WERI-Rb-1 (cell line): ENCODE measurements around the gene ABCA12.

Source experiments
- DNase-seq: peaks from one replicate; pipeline ENCODE4 v3.0.0-alpha.2; 2020
- H3K27ac ChIP-seq: fragments of 250-450 bp; sonication (Bioruptor Pico); 2 replicates; pipeline ENCODE4 v1.5.1; 2020; ENCODE audit warnings: mild to moderate bottlenecking, moderate library complexity
- H3K27me3 ChIP-seq: fragments of 250-450 bp; sonication (Bioruptor Pico); 2 replicates; pipeline ENCODE4 v1.5.1; 2021; ENCODE audit warnings: mild to moderate bottlenecking, low read depth, moderate library complexity; ENCODE audit not compliant: insufficient read depth, severe bottlenecking
- H3K36me3 ChIP-seq: fragments of 250-450 bp; sonication (Bioruptor Pico); 2 replicates; pipeline ENCODE4 v1.5.1; 2020; ENCODE audit warnings: mild to moderate bottlenecking, moderate library complexity
- H3K4me3 ChIP-seq: 2 replicates; pipeline ENCODE4 v1.5.1; 2011; ENCODE audit warnings: low read depth, mild to moderate bottlenecking, control low read depth, low read length
- H3K9me3 ChIP-seq: fragments of 250-450 bp; sonication (Bioruptor Pico); 2 replicates; pipeline ENCODE4 v1.5.1; 2021; ENCODE audit warnings: mild to moderate bottlenecking, moderate library complexity; ENCODE audit not compliant: severe bottlenecking
- CTCF ChIP-seq: IDR thresholded peaks from 2 replicates; pipeline ENCODE4 v1.5.1; 2011; ENCODE audit warnings: low read depth, mild to moderate bottlenecking, control low read depth, inconsistent platforms, low read length

ABCA12 gene

GRCh38 chr2:215149486-215149885 is 11.1 kb upstream of the ABCA12 start:
- TF ChIP-seq CTCF, result no peak
- Histone ChIP-seq H3K27me3 (no peaks in the 10 kb centered on the region), H3K9me3 (no peaks in the 10 kb centered on the region), H3K36me3 (no peaks in the 10 kb centered on the region), H3K4me3 (no peak overlapping the region), H3K27ac (no peak overlapping the region)
- no peak for DNase-seq

GRCh38 chr2:215149060-215149459 is 10.6 kb upstream of the ABCA12 start:
- H3K4me3 ChIP-seq, result no peak overlapping the region
- DNase-seq, result no peak
- H3K9me3 ChIP-seq, result no peaks in the 10 kb centered on the region
- TF ChIP-seq CTCF, result no peak
- no peak overlapping the region for H3K27ac ChIP-seq
- no peaks in the 10 kb centered on the region for H3K27me3 ChIP-seq
- H3K36me3 ChIP-seq, result no peaks in the 10 kb centered on the region

GRCh38 chr2:215145611-215146010 is 7.2 kb upstream of the ABCA12 start:
- no peak for DNase-seq
- H3K4me3 ChIP-seq, result no peak overlapping the region
- no peaks in the 10 kb centered on the region for H3K27me3 ChIP-seq
- no peak overlapping the region for H3K27ac ChIP-seq
- no peaks in the 10 kb centered on the region for H3K9me3 ChIP-seq
- no peak for TF ChIP-seq CTCF
- H3K36me3 ChIP-seq, result no peaks in the 10 kb centered on the region

GRCh38 chr2:215144106-215144875 is 5.9 kb upstream of the ABCA12 start:
- no peak overlapping the region for H3K27ac ChIP-seq
- H3K36me3 ChIP-seq, result no peaks in the 10 kb centered on the region
- H3K9me3 ChIP-seq, result no peaks in the 10 kb centered on the region
- DNase-seq, result no peak
- H3K4me3 ChIP-seq, result no peak overlapping the region
- TF ChIP-seq CTCF, result no peak
- no peaks in the 10 kb centered on the region for H3K27me3 ChIP-seq

GRCh38 chr2:215143458-215143857 is 5.0 kb upstream of the ABCA12 start:
- no peaks in the 10 kb centered on the region for H3K27me3 ChIP-seq
- no peaks in the 10 kb centered on the region for H3K9me3 ChIP-seq
- no peak overlapping the region for H3K27ac ChIP-seq
- no peak for DNase-seq
- no peak for TF ChIP-seq CTCF
- H3K36me3 ChIP-seq, result no peaks in the 10 kb centered on the region
- no peak overlapping the region for H3K4me3 ChIP-seq

GRCh38 chr2:215141706-215142105 is 3.3 kb upstream of the ABCA12 start:
- H3K27me3 ChIP-seq, result no peaks in the 10 kb centered on the region
- TF ChIP-seq CTCF, result no peak
- DNase-seq, result no peak
- H3K27ac ChIP-seq, result no peak overlapping the region
- H3K36me3 ChIP-seq, result no peaks in the 10 kb centered on the region
- no peak overlapping the region for H3K4me3 ChIP-seq
- H3K9me3 ChIP-seq, result no peaks in the 10 kb centered on the region
